GM13976 (cell line): Measurements from ENCODE around the gene ME3.

ENCODE experiments used
- DNase-seq: peaks from one replicate; pipeline ENCODE4 v3.0.0; 2012; ENCODE audit warnings: low spot score
- in situ Hi-C: fragments of 300-500 bp; cut with MboI; formaldehyde crosslinking; loops from one replicate; pipeline ENCODE4 v1.12.0; 2022; ENCODE audit warnings: low sequenced_read_pairs, mixed read lengths, inconsistent platforms; ENCODE audit not compliant: unreplicated experiment
- TF ChIP-seq, protein P1 (sequence below): IDR thresholded peaks from 2 replicates; pipeline ENCODE4 v1.5.1; 2012; ENCODE audit warnings: borderline replicate concordance, mild to moderate bottlenecking; ENCODE audit not compliant: insufficient read depth; ENCODE audit errors: extremely low read depth, missing control alignments, control extremely low read depth

ME3 gene

GRCh38 chr11:86481399-86481798, 191.0 kb downstream of the ME3 start:
- TF ChIP-seq, protein P1, sequence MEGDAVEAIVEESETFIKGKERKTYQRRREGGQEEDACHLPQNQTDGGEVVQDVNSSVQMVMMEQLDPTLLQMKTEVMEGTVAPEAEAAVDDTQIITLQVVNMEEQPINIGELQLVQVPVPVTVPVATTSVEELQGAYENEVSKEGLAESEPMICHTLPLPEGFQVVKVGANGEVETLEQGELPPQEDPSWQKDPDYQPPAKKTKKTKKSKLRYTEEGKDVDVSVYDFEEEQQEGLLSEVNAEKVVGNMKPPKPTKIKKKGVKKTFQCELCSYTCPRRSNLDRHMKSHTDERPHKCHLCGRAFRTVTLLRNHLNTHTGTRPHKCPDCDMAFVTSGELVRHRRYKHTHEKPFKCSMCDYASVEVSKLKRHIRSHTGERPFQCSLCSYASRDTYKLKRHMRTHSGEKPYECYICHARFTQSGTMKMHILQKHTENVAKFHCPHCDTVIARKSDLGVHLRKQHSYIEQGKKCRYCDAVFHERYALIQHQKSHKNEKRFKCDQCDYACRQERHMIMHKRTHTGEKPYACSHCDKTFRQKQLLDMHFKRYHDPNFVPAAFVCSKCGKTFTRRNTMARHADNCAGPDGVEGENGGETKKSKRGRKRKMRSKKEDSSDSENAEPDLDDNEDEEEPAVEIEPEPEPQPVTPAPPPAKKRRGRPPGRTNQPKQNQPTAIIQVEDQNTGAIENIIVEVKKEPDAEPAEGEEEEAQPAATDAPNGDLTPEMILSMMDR = no peak
- in situ Hi-C loops = no loop called here
- DNase-seq = no peak

- in situ Hi-C loops = no loop called here
- DNase-seq = no peak
- TF ChIP-seq, protein P1 = no peak
Observed at GRCh38 chr11:86478348-86478747, 194.1 kb downstream of the ME3 start.

- TF ChIP-seq, protein P1 = no peak
- no peak for DNase-seq
- in situ Hi-C loops = no loop called here
Observed at GRCh38 chr11:86477495-86478155, 194.8 kb downstream of the ME3 start.

DNA sequence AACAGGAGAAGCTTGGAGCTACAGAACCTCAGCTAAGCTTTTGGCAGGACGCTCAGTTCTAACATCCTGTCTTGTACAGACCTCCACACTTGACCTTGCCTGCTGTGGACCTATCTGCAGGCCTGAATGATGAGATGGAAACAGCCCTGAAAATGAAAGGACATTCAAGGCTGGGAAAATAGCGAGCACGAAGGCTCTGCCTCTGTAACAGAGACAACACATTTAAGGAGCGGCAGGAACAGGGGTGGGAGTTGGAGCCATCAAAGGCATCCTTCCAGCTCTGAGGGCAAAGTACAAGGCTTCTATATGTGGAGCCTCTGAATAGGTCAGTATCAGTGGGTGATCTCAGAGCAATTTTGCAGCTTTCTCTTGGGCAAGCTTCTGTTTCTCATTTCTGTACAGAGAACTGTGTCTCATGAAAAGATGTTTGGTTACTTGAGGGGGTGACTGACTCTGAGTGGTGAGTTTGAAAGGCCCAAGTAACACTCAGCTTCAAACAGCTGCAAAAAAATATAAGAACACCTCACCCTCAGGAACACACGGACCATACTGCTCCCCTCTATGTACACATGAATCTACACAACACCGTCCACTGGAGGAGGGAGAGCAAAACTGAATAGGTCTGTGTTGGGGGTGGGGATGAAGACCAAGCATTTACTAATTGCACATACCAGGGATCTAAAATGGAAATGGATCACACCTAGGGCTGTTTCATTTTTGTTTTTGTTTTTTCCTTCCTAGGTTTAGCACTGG, 196.1 kb downstream of the ME3 start:
- TF ChIP-seq, protein P1 = no peak
- in situ Hi-C loops = no loop called here
- DNase-seq = no peak

DNA sequence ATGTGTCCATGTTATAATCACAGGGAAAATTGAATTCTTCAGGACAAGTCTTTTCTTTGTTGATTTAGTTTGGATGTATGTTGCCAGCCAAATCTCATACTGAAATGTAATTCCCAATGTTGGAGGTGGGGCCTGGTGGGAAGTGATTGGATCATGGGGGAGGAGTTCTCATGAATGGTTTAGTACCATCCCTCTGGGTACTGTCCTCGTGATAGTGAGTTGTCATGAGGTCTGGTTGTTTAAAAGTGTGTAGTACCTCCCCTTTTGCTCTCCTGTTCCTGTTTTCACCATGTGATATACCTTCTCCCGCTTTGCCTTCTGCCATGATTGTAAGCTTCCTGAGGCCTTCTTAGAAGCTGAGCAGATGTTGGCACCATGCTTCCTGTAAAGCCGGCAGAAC, 197.4 kb downstream of the ME3 start:
- TF ChIP-seq, protein P1 = no peak
- no peak for DNase-seq
- in situ Hi-C loops = no loop called here

GRCh38 chr11:86473991-86474833, 198.2 kb downstream of the ME3 start:
- DNase-seq = no peak
- in situ Hi-C loops = no loop called here
- TF ChIP-seq, protein P1 = no peak
